Breast epithelium (tissue), 3 donors: ENCODE measurements around the gene DIS3L2.

Experiments used
- POLR2A ChIP-seq: fragments of 450-650 bp; IDR thresholded peaks from one replicate; pipeline ENCODE4 v1.6.1; 2016; ENCODE audit warnings: antibody characterized with exemption, mild to moderate bottlenecking, moderate library complexity
- TF ChIP-seq, protein P1 (sequence below), 3 donors: fragments of 450-650 bp; IDR thresholded peaks; one replicate each; pipeline ENCODE4 v1.5.1; 2016 to 2017; ENCODE audit warnings: antibody characterized with exemption in 3 of 3, mild to moderate bottlenecking in 3 of 3, moderate library complexity in 3 of 3

DNA sequence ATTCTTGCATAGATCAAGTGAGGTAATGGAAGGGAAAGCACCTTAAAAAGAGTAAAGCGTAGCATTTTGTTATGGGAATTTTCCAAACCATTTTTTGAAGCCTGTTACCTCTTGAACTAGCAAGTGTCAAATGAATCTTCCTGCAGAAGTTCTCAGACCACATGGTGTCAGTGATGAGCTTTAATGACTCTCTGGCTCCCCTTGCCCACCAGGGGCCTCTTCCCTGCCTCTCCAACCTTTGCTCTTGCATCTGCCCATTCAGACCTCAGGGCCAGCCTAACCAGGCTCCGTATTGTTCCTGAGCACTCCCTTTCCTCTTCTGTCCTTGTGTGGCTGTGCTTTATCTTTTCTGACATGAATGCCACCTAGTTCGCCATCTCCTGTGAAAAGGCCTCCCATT is 155.9 kb downstream of the DIS3L2 start:
- no peak for TF ChIP-seq POLR2A
- TF ChIP-seq, protein P1, sequence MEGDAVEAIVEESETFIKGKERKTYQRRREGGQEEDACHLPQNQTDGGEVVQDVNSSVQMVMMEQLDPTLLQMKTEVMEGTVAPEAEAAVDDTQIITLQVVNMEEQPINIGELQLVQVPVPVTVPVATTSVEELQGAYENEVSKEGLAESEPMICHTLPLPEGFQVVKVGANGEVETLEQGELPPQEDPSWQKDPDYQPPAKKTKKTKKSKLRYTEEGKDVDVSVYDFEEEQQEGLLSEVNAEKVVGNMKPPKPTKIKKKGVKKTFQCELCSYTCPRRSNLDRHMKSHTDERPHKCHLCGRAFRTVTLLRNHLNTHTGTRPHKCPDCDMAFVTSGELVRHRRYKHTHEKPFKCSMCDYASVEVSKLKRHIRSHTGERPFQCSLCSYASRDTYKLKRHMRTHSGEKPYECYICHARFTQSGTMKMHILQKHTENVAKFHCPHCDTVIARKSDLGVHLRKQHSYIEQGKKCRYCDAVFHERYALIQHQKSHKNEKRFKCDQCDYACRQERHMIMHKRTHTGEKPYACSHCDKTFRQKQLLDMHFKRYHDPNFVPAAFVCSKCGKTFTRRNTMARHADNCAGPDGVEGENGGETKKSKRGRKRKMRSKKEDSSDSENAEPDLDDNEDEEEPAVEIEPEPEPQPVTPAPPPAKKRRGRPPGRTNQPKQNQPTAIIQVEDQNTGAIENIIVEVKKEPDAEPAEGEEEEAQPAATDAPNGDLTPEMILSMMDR (IDR thresholded peaks at IDR 0.05): no peak
